Common myeloid progenitor, CD34-positive (primary cell): Measurements from ENCODE around the gene PLPP7.
"Not testable (repeated sequence)": the region's sequence is repeated elsewhere in the genome, so short reads cannot be mapped to it uniquely, and the experiment has no call there.

Source experiments
- CTCF ChIA-PET: fragments of 350-600 bp; sonication (Branson Sonifier 250); formaldehyde crosslinking; loops from one replicate; lab custom pipeline; 2021; ENCODE audit warnings: antibody characterized with exemption; lab: Charles Lee
- POLR2A ChIA-PET: fragments of 350-600 bp; sonication (Branson Sonifier 250); formaldehyde crosslinking; loops from one replicate; lab custom pipeline; 2021; ENCODE audit warnings: antibody characterized with exemption; lab: Charles Lee
- DNase-seq, 3 donors: peaks; one replicate each; pipeline versions ENCODE4 v3.0.0 to v3.0.0-alpha.2; 2013
- H3K27ac ChIP-seq, 2 experiments: 1 replicate in 1 of 2; 2 replicates in 1 of 2; pipeline ENCODE4 v1.7.0; 2013; ENCODE audit warnings: inconsistent platforms in 2 of 2, low read length in 2 of 2, mild to moderate bottlenecking in 2 of 2, low read depth in 1 of 2, moderate library complexity in 1 of 2; ENCODE audit not compliant: severe bottlenecking in 2 of 2, insufficient read depth in 1 of 2, poor library complexity in 1 of 2
- H3K27me3 ChIP-seq, 5 experiments: replicated peaks in 2 of 5; 1 replicate in 3 of 5; 2 replicates in 2 of 5; pipeline versions ENCODE4 v1.6.1 to v1.7.0; 2013; ENCODE audit warnings: low read length in 4 of 5, mild to moderate bottlenecking in 2 of 5, moderate library complexity in 2 of 5, inconsistent platforms in 1 of 5; ENCODE audit not compliant: insufficient read depth in 5 of 5, control insufficient read depth in 4 of 5
- H3K36me3 ChIP-seq, 4 experiments: 1 replicate in 2 of 4; 2 replicates in 2 of 4; pipeline versions ENCODE4 v1.6.1 to v1.7.0; 2013; ENCODE audit warnings: low read length in 3 of 4, control low read depth in 1 of 4, mild to moderate bottlenecking in 1 of 4; ENCODE audit not compliant: control insufficient read depth in 4 of 4, insufficient read depth in 4 of 4
- H3K4me1 ChIP-seq, 4 experiments: 1 replicate in 3 of 4; 2 replicates in 1 of 4; pipeline versions ENCODE4 v1.6.1 to v1.7.1; 2013; ENCODE audit warnings: low read length in 3 of 4, mild to moderate bottlenecking in 3 of 4, control low read depth in 1 of 4, inconsistent platforms in 1 of 4, moderate library complexity in 1 of 4; ENCODE audit not compliant: control insufficient read depth in 4 of 4, insufficient read depth in 4 of 4; ENCODE audit errors: control extremely low read depth in 1 of 4
- H3K4me3 ChIP-seq, 7 experiments: 1 replicate in 4 of 7; 2 replicates in 3 of 7; pipeline versions ENCODE4 v1.5.1 to v1.7.0; 2013; ENCODE audit warnings: mild to moderate bottlenecking in 7 of 7, low read length in 6 of 7, moderate library complexity in 6 of 7, inconsistent platforms in 2 of 7, low read depth in 2 of 7, control low read depth in 1 of 7; ENCODE audit not compliant: insufficient read depth in 4 of 7, control insufficient read depth in 1 of 7; ENCODE audit errors: extremely low read depth in 1 of 7
- H3K9me3 ChIP-seq, 5 experiments: 1 replicate in 4 of 5; 2 replicates in 1 of 5; pipeline versions ENCODE4 v1.6.1 to v1.7.1; 2013; ENCODE audit warnings: low read length in 4 of 5, mild to moderate bottlenecking in 2 of 5, inconsistent platforms in 1 of 5, low read depth in 1 of 5, moderate library complexity in 1 of 5; ENCODE audit not compliant: control insufficient read depth in 4 of 5, insufficient read depth in 2 of 5; ENCODE audit errors: control extremely low read depth in 1 of 5
- WGBS: methylation state at CpG from one replicate; pipeline ENCODE4 v1.1.5; 2013; ENCODE audit not compliant: insufficient coverage; 5-methylcytosine and 5-hydroxymethylcytosine counted together

PLPP7 gene

GRCh38 chr9:131330814-131331600 lies 41.5 kb downstream of the PLPP7 start:
- ChIA-PET CTCF (interaction anchor here (0.7 to 4.9 kb wide), 5 partner anchors 16 to 152 kb away, joined by 3 to 37 read pairs (median 4); no protein-coding TSS in a partner anchor), POLR2A (interaction anchor here (0.6 to 1.1 kb wide), 4 partner anchors 10 to 116 kb away, joined by 3 to 4 read pairs (median 3); no protein-coding TSS in a partner anchor)
- peaks cover 0 to 42% (median 28%) of the 10 kb centered on the region in 4 experiments for H3K4me1 ChIP-seq
- 39% methylated on average over 15 of the region's 18 CpGs for WGBS
- H3K27me3 ChIP-seq, result no peaks in the 10 kb centered on the region
- DNase-seq, result peak; percentile 91 to 97 (median 93)
- H3K27ac ChIP-seq, result peak overlapping the region; percentile 3 to 84
- H3K9me3 ChIP-seq, result no peaks in the 10 kb centered on the region
- no peaks in the 10 kb centered on the region for H3K36me3 ChIP-seq
- H3K4me3 ChIP-seq, result peak overlapping the region in 3 of 7 experiments; percentile 6 to 32 (median 22)

GRCh38 chr9:131331996-131332395 lies 42.5 kb downstream of the PLPP7 start:
- DNase-seq, result peak in 1 of 3 donors; percentile 7
- CTCF ChIA-PET, result interaction anchor here (0.7 to 4.9 kb wide), 6 partner anchors 15 to 153 kb away, joined by 3 to 37 read pairs (median 5); no protein-coding TSS in a partner anchor
- H3K27ac ChIP-seq, H3K4me3 ChIP-seq, H3K27me3 ChIP-seq, H3K9me3 ChIP-seq, H3K36me3 ChIP-seq, POLR2A ChIA-PET: not testable (repeated sequence)
- 100% methylated on average over 1 of the region's 2 CpGs for WGBS
- H3K4me1 ChIP-seq, result peaks cover 0 to 45% (median 28%) of the 10 kb centered on the region in 4 experiments

- H3K9me3 ChIP-seq, result no peaks in the 10 kb centered on the region
Observed at GRCh38 chr9:131333771-131334628, 44.5 kb downstream of the PLPP7 start.

GRCh38 chr9:131334629-131335367 lies 45.3 kb downstream of the PLPP7 start:
- peak overlapping the region in 1 of 7 experiments; percentile 11 for H3K4me3 ChIP-seq
- CTCF ChIA-PET, result interaction anchor here (0.6 to 4.9 kb wide), 13 partner anchors 10 to 468 kb away, joined by 3 to 107 read pairs (median 6); no protein-coding TSS in a partner anchor
- DNase-seq, result peak in 2 of 3 donors; percentile 66 to 81
- no peaks in the 10 kb centered on the region for H3K27me3 ChIP-seq
- peaks cover 0 to 38% (median 23%) of the 10 kb centered on the region in 4 experiments for H3K4me1 ChIP-seq
- H3K36me3 ChIP-seq, result no peaks in the 10 kb centered on the region
- POLR2A ChIA-PET, result interaction anchor here (0.6 kb wide), 1 partner anchor 13 kb away, joined by 4 read pairs; no protein-coding TSS in a partner anchor
- H3K9me3 ChIP-seq, result no peaks in the 10 kb centered on the region
- no peak overlapping the region for H3K27ac ChIP-seq
- WGBS, result 0% methylated on average over 6 of the region's 13 CpGs

More at GRCh38 chr9:131333771-131334628, 44.5 kb downstream of the PLPP7 start:
- ChIA-PET CTCF (interaction anchor here (0.6 to 4.9 kb wide), 9 partner anchors 9 to 427 kb away, joined by 3 to 37 read pairs (median 5); no protein-coding TSS in a partner anchor), POLR2A (no interaction called here)
- H3K4me3 ChIP-seq, result no peak overlapping the region
- no peaks in the 10 kb centered on the region for H3K27me3 ChIP-seq
- 96% methylated on average over 13 of the region's 15 CpGs for WGBS
- H3K4me1 ChIP-seq, result peaks cover 0 to 45% (median 28%) of the 10 kb centered on the region in 4 experiments
- H3K27ac ChIP-seq, result no peak overlapping the region
- H3K36me3 ChIP-seq, result no peaks in the 10 kb centered on the region
- no peak for DNase-seq

GRCh38 chr9:131335368-131335755 lies 45.8 kb downstream of the PLPP7 start:
- H3K27ac ChIP-seq, result no peak overlapping the region
- CTCF ChIA-PET, result interaction anchor here (1.8 to 4.1 kb wide), 7 partner anchors 10 to 469 kb away, joined by 5 to 107 read pairs (median 12); no protein-coding TSS in a partner anchor
- no peak overlapping the region for H3K4me3 ChIP-seq
- peaks cover 0 to 35% (median 23%) of the 10 kb centered on the region in 4 experiments for H3K4me1 ChIP-seq
- WGBS, result 40% methylated on average over 1 of the region's 4 CpGs
- H3K36me3 ChIP-seq, result no peaks in the 10 kb centered on the region
- POLR2A ChIA-PET, result interaction anchor here (0.6 kb wide), 1 partner anchor 14 kb away, joined by 4 read pairs; no protein-coding TSS in a partner anchor
- no peaks in the 10 kb centered on the region for H3K9me3 ChIP-seq
- DNase-seq, result no peak
- no peaks in the 10 kb centered on the region for H3K27me3 ChIP-seq
